HL-60 (cell line): ENCODE data around the gene SCGB3A1.

Experiments
- DNase-seq, 2 experiments: peaks; one replicate each; pipeline ENCODE4 v3.0.0-alpha.2; 2010 to 2020; ENCODE audit warnings: low read depth in 1 of 2, low spot score in 1 of 2
- H3K27ac ChIP-seq: fragments of 250-450 bp; sonication (Bioruptor Pico); replicated peaks from 2 replicates; pipeline ENCODE4 v1.5.1; 2020; ENCODE audit warnings: mild to moderate bottlenecking, moderate library complexity
- H3K27me3 ChIP-seq: fragments of 250-450 bp; sonication (Bioruptor Pico); 2 replicates; pipeline ENCODE4 v1.5.1; 2021; ENCODE audit warnings: mild to moderate bottlenecking, moderate library complexity; ENCODE audit not compliant: insufficient read depth, poor library complexity, severe bottlenecking
- H3K4me3 ChIP-seq: replicated peaks from 2 replicates; pipeline ENCODE4 v1.5.1; 2011; ENCODE audit warnings: mild to moderate bottlenecking, control low read depth, low read length; ENCODE audit not compliant: insufficient read depth
- CTCF ChIP-seq: IDR thresholded peaks from one replicate; pipeline ENCODE4 v1.5.1; 2011; ENCODE audit warnings: low read length, control low read depth, inconsistent platforms; ENCODE audit not compliant: insufficient read depth
- GABPA ChIP-seq: IDR thresholded peaks from 2 replicates; pipeline ENCODE4 v1.6.1; 2012; ENCODE audit warnings: low read depth
- POLR2AphosphoS5 ChIP-seq: IDR thresholded peaks from 2 replicates; pipeline ENCODE4 v1.6.1; 2012; ENCODE audit warnings: low read depth
- REST ChIP-seq: IDR thresholded peaks from 2 replicates; pipeline ENCODE4 v1.6.1; 2012; ENCODE audit warnings: low read depth; ENCODE audit not compliant: insufficient replicate concordance
- SPI1 ChIP-seq: IDR thresholded peaks from 2 replicates; pipeline ENCODE4 v1.6.1; 2012; ENCODE audit warnings: low read depth, mild to moderate bottlenecking, borderline replicate concordance

SCGB3A1 gene

GRCh38 chr5:180637962-180638680, 46.8 kb upstream of the SCGB3A1 start:
- no peak for DNase-seq
- no peak for TF ChIP-seq POLR2AphosphoS5
- no peak for TF ChIP-seq CTCF
- TF ChIP-seq GABPA, result no peak
- no peak for TF ChIP-seq SPI1
- no peak for TF ChIP-seq REST
- no peaks in the 10 kb centered on the region for H3K27me3 ChIP-seq
- H3K4me3 ChIP-seq, result no peak overlapping the region
- H3K27ac ChIP-seq, result no peak overlapping the region

GRCh38 chr5:180636403-180637075, 45.2 kb upstream of the SCGB3A1 start:
- TF ChIP-seq POLR2AphosphoS5 (no peak), SPI1 (no peak), REST (no peak), GABPA (no peak)
- no peak overlapping the region for H3K4me3 ChIP-seq
- no peak overlapping the region for H3K27ac ChIP-seq
- no peak for DNase-seq
- no peaks in the 10 kb centered on the region for H3K27me3 ChIP-seq

GRCh38 chr5:180636016-180636402, 44.7 kb upstream of the SCGB3A1 start:
- Histone ChIP-seq H3K27ac (no peak overlapping the region), H3K4me3 (no peak overlapping the region), H3K27me3 (no peaks in the 10 kb centered on the region)
- no peak for DNase-seq
- no peak for TF ChIP-seq GABPA
- no peak for TF ChIP-seq POLR2AphosphoS5
- no peak for TF ChIP-seq CTCF
- no peak for TF ChIP-seq SPI1
- TF ChIP-seq REST, result no peak
